Measurements from ENCODE around the gene OR51S1. TPM values are rescaled to one million over a fixed set of nuclear protein-coding genes. Genes with fewer than 3 reads are reported as not detected.

The OR51S1 gene
- under 1 TPM in 1 of 4 donors, not detected in 3; 0.27 TPM for total RNA-seq

GRCh38 chr11:4848908-4849532 is at the start of gene OR51S1:
OR51S1 (minus strand) TSS chr11:4849208; CDS start chr11:4849208, 0 bp downstream.
- H3K27me3 ChIP-seq: no peaks in the 10 kb centered on the region
- WGBS, 2 donors: 85 to 86% methylated on average over 9 of the region's 9 CpGs
- no peaks in the 10 kb centered on the region for H3K9me3 ChIP-seq
- H3K36me3 ChIP-seq: no peaks in the 10 kb centered on the region
- DNase-seq: no peak
- H3K4me3 ChIP-seq (replicated peaks in 1 of 3): no peak within 1 kb of the TSS
- intact Hi-C loops (cut with DNase I): no loop called here
- TF ChIP-seq, protein P1, sequence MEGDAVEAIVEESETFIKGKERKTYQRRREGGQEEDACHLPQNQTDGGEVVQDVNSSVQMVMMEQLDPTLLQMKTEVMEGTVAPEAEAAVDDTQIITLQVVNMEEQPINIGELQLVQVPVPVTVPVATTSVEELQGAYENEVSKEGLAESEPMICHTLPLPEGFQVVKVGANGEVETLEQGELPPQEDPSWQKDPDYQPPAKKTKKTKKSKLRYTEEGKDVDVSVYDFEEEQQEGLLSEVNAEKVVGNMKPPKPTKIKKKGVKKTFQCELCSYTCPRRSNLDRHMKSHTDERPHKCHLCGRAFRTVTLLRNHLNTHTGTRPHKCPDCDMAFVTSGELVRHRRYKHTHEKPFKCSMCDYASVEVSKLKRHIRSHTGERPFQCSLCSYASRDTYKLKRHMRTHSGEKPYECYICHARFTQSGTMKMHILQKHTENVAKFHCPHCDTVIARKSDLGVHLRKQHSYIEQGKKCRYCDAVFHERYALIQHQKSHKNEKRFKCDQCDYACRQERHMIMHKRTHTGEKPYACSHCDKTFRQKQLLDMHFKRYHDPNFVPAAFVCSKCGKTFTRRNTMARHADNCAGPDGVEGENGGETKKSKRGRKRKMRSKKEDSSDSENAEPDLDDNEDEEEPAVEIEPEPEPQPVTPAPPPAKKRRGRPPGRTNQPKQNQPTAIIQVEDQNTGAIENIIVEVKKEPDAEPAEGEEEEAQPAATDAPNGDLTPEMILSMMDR (IDR thresholded peaks at IDR 0.05): no peak
- TF ChIP-seq POLR2A (IDR thresholded peaks at IDR 0.05): no peak
- H3K4me1 ChIP-seq: no peaks in the 10 kb centered on the region
- H3K27ac ChIP-seq: no peak within 1 kb of the TSS

DNA sequence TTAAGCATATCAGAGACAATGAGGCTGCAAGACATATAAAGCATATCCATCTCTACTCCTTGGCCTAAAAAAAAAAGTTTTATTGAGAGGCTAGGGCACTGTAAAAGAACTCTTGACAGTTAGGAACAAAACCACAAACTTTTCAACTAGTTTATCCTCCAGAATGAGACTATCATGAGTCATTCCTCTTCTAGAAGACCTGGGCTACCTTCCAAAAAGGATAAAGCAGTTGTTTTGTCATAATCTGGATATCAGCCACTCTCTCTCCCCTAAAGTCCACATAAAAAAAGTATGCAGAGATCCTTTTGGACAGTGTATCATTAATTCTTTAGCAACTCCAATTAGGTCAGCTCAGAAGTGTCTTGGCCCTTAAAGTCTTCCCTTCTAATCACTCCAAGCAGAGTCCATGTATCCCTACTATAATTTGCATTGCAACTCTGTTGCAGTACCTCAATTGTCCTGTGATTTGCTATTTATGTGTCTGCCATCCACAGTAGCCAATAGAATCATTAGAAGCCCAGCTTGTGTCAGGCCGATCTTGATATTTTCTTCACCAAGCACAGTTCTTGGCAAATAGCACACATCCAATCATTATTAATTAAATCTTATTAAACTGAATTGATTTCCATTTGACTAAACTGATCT is 43.1 kb upstream of the OR51S1 start:
- H3K4me3 ChIP-seq (replicated peaks in 1 of 3): no peak overlapping the region
- intact Hi-C loops (cut with DNase I): no loop called here
- DNase-seq: no peak
- H3K9me3 ChIP-seq: no peaks in the 10 kb centered on the region
- TF ChIP-seq POLR2A (IDR thresholded peaks at IDR 0.05): no peak
- TF ChIP-seq, protein P1 (IDR thresholded peaks at IDR 0.05): no peak
- 89 to 93% methylated on average over 1 of the region's 1 CpG for WGBS, 2 donors
- no peaks in the 10 kb centered on the region for H3K27me3 ChIP-seq
- no peaks in the 10 kb centered on the region for H3K36me3 ChIP-seq
- no peak overlapping the region for H3K27ac ChIP-seq
- no peaks in the 10 kb centered on the region for H3K4me1 ChIP-seq

DNA sequence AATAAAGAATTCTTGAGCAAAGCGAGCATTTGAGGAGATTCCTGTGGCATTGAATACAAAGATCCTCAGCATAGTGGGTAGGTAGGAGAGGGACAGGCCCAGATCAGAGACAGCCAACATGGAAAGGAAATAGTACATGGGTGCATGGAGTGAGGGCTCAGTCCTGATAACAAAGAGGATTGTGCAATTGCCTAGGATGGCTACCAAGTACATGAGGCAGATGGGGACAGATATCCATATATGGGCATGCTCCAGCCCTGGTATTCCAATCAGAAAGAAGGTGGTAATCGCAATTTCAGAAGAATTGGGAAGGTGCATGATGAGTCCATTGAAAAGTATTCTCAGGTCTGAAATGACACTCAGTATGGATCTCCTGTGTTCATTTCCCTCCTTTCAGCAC is 41.3 kb upstream of the OR51S1 start:
- intact Hi-C loops (cut with DNase I): no loop called here
- H3K4me3 ChIP-seq (replicated peaks in 1 of 3): no peak overlapping the region
- no peaks in the 10 kb centered on the region for H3K36me3 ChIP-seq
- DNase-seq: no peak
- no peaks in the 10 kb centered on the region for H3K27me3 ChIP-seq
- H3K27ac ChIP-seq: no peak overlapping the region
- no peaks in the 10 kb centered on the region for H3K4me1 ChIP-seq
- 94 to 95% methylated on average over 2 of the region's 2 CpGs for WGBS, 2 donors
- H3K9me3 ChIP-seq: no peaks in the 10 kb centered on the region
- TF ChIP-seq POLR2A (IDR thresholded peaks at IDR 0.05): no peak
- TF ChIP-seq, protein P1 (IDR thresholded peaks at IDR 0.05): no peak

- H3K4me3 ChIP-seq (replicated peaks in 1 of 3): no peak overlapping the region
- no peak for DNase-seq
- no peaks in the 10 kb centered on the region for H3K9me3 ChIP-seq
- H3K4me1 ChIP-seq: no peaks in the 10 kb centered on the region
- no peak overlapping the region for H3K27ac ChIP-seq
- WGBS, 2 donors: 0% methylated on average over 1 of the region's 1 CpG
- no peaks in the 10 kb centered on the region for H3K36me3 ChIP-seq
- no peak for TF ChIP-seq POLR2A (IDR thresholded peaks at IDR 0.05)
- TF ChIP-seq, protein P1 (IDR thresholded peaks at IDR 0.05): no peak
- no peaks in the 10 kb centered on the region for H3K27me3 ChIP-seq
- intact Hi-C loops (cut with DNase I): no loop called here
Measured at GRCh38 chr11:4887591-4887990, 38.6 kb upstream of the OR51S1 start.

- H3K36me3 ChIP-seq: no peaks in the 10 kb centered on the region
- H3K9me3 ChIP-seq: no peaks in the 10 kb centered on the region
- intact Hi-C loops (cut with DNase I): no loop called here
- H3K27ac ChIP-seq: no peak overlapping the region
- 90 to 93% methylated on average over 3 of the region's 3 CpGs for WGBS, 2 donors
- no peaks in the 10 kb centered on the region for H3K4me1 ChIP-seq
- H3K4me3 ChIP-seq (replicated peaks in 1 of 3): no peak overlapping the region
- no peaks in the 10 kb centered on the region for H3K27me3 ChIP-seq
- TF ChIP-seq, protein P1 (IDR thresholded peaks at IDR 0.05): no peak
- TF ChIP-seq POLR2A (IDR thresholded peaks at IDR 0.05): no peak
- DNase-seq: no peak
Measured at GRCh38 chr11:4886186-4886585, 37.2 kb upstream of the OR51S1 start.

Measured in thyroid gland (tissue), 4 donors.